GM18502 (cell line): ENCODE results near the gene CLHC1.
"Not testable (repeated sequence)": the region's sequence is repeated elsewhere in the genome, so short reads cannot be mapped to it uniquely, and the experiment has no call there.

ENCODE experiments used
- ATAC-seq: cut with Tn5 transposase; IDR thresholded peaks from one replicate; pipeline ENCODE4 v1.9.1; 2021; ENCODE audit warnings: mild to moderate bottlenecking; ENCODE audit not compliant: unreplicated experiment, poor library complexity

Gene CLHC1

DNA sequence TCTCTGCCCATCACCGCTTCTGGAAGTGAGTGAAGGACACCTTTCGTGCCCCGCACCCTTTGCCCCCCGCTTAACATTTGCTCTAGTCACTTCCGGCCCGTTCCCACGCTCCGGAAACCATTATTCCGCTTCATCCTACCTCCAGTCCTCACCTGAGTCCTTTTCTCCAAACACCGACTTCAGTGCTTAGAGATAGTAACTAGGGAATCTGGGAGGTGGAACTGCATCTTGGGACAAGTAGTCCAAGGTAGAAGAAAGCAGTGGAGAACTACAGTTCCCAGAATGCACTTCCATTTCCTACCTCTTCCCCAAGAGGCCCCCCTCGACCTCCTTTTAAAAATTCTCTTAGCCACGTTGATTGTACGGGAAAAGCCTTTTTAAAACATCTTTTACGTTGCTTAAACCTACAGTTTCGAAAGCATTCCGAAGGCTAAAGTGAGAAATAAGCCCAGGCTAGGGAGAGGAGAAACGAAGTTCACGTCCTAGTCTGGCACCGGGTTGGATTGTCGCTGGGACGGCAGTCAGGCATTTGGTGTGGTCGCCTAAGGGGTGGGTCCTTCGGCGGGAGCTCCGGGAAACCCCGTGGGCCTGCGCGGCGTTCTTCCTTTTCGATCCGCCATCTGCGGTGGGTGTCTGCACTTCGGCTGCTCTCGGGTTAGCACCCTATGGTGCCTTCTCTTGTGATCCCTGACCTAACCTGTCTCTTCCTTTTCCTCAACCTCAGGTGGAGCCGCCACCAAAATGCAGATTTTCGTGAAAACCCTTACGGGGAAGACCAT, at the start of gene CLHC1, which contains the start of gene RPS27A:
CLHC1 (minus strand) TSS at position 210 of the 779 bp plus-strand sequence. CDS start 9,882 bp downstream, outside the sequence.
RPS27A (plus strand) TSS at position 605 of the 779 bp plus-strand sequence; CDS start at position 742, 137 bp downstream.
- peak; percentile 89 for ATAC-seq

DNA sequence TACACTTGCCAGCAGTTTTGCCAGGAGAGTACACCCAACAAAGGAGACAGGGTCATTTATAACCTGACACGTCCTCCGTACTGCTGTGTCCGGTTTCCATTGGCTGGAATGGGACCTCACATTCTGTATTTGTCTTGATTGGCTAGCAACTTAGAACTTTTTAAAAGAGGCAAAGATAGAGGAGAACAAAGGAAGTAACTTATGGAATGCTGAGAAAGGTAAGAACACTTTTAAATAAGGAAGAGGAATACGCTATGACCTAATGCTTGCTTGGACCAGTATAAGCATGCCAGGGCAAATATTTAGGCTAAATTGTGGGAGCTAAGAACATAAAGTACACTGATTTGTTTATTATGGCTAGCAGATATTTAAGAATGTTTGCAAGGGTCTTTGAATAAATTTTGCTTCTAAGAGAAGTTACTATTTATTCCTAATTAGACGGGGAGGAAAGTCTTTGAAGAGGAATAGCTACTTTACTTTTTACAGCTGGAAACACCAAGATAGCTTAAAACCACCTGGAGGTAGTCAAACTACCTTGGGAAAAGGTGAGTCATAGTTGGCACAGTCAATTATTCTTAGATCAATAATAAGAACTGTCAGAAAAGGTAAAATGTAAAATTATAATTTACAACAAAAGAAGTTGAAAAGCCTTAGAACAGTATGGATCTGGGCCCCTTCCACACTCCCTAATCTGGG, 48.9 kb upstream of the CLHC1 start:
- not testable (repeated sequence) for ATAC-seq

DNA sequence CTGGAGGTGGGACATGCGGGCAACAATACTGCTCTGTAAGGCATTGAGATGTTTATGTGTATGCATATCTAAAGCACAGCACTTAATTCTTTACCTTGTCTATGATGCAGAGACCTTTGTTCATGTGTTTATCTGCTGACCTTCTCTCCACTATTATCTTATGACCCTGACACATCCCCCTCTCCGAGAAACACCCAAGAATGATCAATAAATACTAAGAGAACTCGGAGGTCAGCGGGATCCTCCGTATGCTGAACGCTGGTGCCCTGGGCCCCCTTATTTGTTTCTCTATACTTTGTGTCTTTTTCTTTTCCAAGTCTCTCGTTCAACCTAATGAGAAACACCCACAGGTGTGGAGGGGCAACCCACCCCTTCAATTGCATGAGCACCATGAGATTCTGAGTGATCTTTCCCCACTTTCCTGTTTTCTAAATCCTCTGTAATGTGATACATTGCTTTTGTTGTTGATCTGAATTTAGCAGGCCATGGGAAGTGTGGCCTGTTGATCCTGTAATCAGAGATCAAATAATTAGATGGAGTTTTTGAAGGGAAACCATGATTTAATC, 47.8 kb upstream of the CLHC1 start:
- ATAC-seq = not testable (repeated sequence)

DNA sequence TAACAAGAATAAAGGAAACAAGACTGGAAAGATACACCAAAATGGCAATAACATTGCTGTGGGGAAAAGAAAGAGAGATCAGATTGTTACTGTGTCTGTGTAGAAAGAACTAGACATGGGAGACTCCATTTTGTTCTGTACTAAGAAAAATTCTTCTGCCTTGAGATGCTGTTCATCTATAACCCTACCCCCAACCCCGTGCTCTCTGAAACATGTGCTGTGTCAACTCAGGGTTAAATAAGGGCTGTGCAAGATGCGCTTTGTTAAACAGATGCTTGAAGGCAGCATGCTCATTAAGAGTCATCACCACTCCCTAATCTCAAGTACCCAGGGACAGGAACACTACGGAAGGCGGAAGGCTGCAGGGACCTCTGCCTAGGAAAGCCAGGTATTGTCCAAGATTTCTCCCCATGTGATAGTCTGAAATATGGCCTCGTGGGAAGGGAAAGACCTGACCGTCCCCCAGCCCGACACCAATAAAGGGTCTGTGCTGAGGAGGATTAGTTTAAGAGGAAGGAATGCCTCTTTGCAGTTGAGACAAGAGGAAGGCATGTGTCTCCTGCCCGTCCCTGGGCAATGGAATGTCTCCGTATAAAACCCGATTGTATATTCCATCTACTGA, 47.2 kb upstream of the CLHC1 start:
- ATAC-seq = not testable (repeated sequence)

DNA sequence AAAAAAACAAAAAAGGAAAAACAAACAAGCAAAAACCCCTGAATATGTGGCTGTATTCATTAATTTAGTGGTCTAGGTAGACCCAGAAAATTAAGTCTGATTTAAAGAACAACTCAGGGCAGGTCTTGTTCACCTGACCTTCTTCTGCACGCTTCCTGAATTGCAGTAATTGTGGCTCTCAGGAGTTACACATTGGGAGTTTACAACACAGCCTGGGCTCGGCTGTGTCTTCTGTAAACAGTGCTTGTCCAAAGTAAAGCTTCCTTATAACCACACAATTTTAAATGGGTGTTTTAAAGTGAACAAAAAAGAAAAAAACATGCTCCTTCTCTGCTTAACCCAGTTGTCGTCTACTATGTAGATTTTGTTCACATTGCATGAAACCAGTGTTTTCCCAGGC, 45.2 kb upstream of the CLHC1 start:
- ATAC-seq = no peak

DNA sequence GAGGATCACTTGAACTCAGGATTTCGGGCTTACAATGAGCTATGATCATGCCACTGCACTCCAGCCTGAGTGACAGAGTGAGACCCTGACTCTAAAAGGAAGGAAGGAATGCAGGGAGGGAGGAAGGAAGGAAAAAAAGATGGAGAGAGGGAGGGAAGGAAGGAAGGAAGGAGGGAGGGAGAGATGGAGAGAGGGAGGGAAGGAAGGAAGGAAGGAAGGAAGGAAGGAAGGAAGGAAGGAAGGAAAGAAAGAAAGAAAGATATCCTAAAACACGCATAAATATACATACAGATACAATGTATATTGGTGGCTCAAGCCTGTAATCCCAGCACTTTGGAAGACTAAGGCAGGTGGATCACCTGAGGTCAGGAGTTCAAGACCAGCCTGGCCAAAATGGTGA, 42.3 kb upstream of the CLHC1 start:
- ATAC-seq = not testable (repeated sequence)

DNA sequence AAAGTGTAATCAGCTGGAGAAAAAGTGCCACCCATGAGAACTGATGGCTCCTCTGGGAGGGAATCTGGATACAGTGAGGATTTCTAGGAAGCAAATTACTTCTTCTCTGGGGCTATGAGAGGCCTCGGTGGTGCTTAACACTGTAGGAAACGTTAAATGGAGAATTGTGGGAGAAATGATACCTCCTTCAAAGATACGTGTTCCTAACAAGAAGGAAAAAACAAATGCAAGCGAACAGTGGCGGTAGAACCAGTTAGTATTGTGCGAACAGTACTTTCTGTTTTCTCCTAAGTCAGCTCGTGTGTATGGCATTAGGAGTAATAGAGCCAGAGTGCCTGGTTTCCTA, 37.5 kb upstream of the CLHC1 start:
- no peak for ATAC-seq

DNA sequence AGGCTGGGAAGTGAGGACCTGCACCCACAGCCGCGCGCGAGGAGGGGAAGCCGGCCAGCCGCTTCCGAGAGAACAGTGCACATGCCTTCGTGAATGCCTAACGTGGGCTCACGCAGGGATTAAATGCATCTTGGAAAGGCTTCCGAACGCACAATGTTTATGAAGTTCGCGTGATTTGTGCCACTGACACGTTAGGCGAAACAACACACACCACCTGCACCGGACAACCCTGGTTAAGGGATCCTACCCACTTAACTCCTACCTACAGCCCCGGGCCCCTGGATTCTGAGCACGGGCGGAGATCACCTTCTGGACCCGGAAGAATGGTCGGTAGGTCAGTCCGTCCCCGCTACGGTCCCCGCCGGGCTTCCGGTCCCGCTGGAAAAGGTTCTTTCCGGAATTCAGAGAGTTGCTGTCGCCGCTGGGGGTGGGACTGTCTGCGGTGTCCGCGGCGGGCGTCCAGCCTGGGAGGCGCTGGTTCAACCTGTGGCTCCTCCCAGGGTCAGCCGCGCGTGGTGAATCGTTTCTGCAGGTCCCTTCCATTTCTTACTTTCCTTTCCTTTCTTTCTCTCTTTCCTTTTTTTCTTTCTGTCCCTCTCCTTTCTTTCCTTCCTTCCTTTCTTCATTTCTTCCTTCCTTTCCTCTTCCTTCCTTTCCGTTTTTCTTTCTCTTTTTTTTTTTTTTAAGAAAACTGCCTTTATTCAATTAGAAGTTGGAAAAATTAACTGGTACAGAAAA, 37.0 kb upstream of the CLHC1 start, which contains the start of gene MTIF2:
MTIF2 (minus strand) TSS at position 325 of the 738 bp plus-strand sequence. CDS start 5,373 bp downstream, outside the sequence.
- ATAC-seq = peak; percentile 96

DNA sequence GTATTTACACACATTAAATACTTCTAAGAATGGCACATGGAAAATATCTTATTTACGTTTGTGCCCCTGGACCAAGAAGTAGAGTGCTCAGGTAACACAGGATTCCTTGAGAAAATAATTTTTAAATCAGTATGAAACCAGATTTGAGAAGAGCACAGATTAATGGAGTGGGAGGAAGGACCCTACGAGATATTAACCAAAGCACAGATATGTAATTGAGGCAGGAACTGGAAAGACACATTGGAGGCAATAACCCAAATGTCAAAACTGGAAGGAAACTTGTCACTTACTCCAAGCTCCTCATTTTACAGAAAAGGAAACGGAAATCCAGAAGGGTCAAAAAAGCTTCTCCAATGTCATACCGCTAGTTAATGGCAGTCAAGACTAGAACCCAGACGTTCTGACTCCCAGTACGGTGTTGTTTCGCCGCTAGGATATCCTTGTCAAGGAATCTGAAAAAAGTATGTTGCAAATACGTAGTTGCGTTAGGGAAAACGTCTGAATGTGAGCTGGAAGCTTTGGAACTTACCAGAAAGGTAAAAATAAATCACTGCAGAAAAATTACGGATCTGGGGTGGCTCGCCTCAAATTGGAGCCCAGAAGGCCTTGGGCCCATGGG, 36.3 kb upstream of the CLHC1 start:
- no peak for ATAC-seq

DNA sequence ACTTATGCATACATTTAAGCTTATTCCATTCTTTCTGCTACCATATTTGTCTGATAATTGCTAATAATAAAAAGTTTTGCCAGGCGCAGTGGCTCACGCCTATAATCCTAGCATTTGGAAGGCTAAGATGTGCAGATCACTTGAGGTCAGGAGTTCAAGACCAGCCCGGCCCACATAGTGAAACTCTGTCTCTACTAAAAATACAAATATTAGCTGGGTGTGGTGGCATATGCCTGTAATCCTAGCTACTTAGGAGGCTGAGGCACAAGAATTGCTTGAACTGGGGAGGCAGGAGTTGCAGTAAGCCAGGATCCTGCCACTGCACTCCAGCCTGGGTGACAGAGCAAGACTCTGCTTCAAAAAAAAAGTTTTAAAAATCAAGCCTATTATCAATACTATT, 27.5 kb upstream of the CLHC1 start:
- not testable (repeated sequence) for ATAC-seq

DNA sequence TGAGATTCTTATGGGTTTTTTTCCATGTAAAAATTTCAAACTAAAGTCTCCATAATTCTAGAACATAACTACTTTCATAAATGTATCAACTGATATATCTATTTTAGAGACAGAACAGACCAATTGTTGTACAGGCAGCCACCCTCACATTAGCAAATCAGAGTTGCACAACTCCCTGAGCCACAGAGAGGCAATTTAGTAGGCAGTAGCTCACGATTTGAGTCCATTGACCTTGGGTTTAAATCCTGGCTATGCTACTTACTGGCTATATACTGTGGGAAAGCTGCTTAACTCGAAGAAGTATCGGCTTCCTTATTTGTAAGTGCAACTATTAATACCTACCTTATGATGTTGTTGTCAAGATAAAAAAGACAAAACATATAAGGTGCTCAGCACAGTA, 20.7 kb upstream of the CLHC1 start:
- ATAC-seq = no peak

DNA sequence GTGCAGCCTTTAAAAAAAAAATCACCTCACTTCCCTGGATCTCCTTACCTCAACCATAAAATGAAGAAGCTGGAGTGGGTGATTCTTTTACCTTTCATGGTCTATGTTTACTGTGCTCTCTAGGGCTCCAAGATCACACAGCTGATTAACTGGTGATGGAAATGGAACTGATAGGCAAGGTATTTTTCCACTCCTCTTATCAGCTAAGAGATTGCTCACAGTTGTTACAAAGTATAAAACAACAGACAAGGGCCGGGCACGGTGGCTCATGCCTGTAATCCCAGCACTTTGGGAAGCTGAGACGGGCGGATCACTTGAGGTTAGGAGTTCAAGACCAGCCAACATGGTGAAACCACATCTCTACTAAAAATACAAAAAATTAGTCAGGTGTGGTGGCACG, 14.9 kb upstream of the CLHC1 start:
- no peak for ATAC-seq

DNA sequence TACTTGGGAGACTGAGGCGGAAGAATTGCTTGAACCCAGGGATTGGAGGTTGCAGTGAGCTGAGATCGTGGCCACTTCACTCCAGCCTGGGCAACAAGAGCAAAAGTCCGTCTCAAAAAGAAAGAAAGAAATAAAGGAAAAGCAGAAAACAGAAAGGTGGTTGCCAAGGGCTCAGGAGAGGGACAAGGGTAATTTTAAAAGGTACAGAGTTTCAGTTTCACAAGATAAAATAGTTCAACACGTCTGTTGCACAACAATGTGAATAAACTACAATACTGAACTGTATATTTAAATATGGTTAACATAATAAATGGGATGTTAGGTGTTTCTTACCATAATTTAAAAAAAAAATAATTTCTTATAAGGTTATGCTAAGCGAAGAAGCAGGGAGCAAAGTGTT, 13.3 kb upstream of the CLHC1 start:
- no peak for ATAC-seq

DNA sequence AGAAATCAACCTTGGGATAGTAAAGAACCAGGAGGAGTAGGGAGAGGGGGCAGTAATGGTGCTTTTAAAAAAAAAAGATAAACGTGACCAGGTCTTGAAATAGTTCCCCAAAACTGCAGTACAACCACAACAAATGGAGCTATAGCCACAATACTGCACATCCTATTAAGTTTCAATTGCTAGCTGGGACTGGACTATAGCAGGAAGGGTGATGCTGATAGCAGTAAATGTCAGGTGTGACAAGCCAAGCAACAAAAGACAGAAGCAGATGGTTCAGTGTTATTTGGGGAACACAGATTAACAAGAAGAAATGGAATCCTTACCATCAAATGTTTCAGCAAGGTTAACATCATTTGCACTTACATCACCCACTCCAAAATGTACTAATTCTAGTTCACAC, 10.5 kb upstream of the CLHC1 start:
- ATAC-seq = no peak

DNA sequence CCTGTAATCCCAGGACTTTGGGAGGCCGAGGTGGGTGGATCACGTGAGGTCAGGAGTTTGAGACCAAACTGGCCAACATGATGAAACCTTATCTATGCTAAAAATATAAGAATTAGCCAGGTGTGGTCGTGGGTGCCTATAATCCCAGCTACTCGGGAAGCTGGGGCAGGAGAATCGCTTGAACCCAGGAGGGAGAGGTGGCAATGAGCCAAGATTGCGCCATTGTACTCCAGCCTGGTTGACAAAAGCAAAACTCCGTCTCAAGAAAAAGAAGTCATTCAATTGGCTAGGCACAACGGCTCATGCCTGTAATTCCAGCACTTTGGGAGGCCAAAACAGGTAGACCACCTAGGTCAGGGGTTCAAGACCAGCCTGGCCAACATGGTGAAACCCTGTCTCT, 9.5 kb upstream of the CLHC1 start:
- ATAC-seq = not testable (repeated sequence)

DNA sequence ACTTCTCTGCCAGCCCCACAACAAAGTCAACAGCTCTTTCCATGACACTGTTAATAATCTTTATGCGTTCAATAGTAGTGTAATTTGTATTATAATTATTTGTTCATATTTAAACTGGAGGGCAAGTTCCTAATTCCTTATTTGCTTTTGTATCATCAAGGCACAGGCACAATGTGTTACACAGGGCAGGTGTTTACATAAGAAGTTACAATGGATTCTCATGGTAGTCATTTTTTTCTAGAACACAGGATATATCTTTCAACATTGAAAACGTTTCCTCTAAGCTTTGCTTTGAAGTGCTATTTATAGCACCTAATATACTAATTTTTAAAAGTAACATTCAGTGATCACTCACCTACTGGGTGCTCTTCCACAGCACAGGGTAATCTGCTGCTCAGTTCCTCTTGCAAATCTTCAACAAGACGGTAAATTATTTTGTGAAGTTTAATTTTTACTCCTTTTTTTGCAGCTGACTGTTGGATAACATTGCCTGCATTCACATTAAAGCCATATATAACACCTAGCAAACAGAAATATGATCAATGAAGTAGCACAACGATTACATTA, 7.6 kb upstream of the CLHC1 start:
- no peak for ATAC-seq

DNA sequence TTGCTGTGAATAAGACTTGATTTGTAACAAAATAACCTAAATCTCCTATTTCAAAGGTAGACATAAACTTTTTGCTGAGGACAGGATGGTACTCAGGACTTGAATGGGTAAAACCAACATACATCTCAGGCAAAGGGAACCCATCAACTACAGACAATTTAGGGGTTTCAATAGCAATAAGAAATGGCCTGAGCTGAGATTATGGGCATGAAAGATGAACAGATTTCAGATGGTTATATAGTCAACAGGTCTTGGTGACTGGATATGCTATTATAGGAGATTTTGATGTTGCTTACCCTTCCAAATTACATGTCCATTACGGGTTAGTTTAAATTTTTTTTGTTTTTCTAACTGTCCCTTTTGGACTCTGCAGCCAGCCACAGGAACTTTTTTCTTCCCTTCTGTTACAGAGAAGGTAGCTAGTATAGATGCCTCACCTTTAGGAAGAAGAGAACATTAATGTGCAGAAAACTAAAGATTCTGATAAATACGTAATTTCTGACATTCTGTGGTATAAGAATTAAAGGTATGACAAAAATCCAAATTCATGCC, 5.0 kb upstream of the CLHC1 start:
- ATAC-seq = no peak

DNA sequence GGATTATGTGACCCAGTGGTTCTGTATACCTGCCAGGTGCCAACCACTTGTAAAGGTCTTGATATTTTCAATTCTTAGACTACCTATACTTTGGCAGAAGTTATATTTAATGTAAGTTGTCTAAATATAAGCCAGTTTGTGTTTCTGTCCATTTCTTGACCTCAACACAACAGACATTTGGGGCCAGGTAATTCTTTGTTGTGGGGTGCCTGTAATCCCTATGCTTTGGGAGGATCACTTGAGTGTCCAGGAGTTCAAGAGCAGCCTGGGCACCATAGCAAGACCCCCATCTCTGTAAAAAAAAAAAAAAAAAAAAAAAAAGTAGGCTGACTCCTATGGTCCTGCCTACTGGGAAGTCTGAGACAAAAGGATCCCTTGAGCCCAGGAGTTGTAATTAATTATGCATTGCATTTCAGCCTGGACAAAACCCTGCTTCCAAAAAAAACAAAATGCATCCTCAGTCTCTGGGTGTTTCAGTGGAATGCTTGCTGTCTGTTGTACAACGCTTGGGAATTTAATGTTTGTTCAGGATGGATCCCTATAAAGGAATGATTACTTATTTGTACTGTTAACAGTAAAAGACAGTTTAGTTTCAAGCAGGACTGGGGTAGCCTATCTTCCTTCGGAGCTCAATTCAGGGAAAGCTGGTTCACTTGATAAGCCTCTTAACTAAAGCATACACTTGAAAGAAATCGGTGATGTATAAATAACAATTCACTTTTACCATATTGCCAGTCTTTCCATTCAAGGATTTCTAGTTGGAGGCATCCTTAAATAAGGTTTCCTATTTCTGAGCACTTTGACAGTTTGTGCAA, 3.8 kb upstream of the CLHC1 start:
- no peak for ATAC-seq

DNA sequence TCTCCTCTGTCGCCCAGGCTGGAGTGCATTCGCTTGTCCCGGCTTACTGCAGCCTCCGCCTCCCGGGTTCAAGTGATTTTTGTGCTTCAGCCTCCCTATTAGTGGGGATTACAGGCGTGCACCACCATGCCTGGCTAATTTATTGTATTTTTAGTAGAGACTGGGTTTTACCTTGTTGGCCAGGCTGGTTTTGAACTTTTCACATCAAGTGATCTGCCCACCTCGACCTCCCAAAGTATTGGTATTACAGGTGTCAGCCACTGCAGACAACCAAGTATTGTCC, 1.5 kb upstream of the CLHC1 start:
- ATAC-seq = no peak
